Fibroblast of lung (primary cell): ENCODE results near the gene VPS41. TPM values are rescaled to one million over a fixed set of nuclear protein-coding genes. Genes with fewer than 3 reads are reported as not detected.
"Not testable (repeated sequence)": the region's sequence is repeated elsewhere in the genome, so short reads cannot be mapped to it uniquely, and the experiment has no call there.

Source experiments
- DNase-seq, 2 donors: peaks; one replicate each; pipeline versions ENCODE4 v3.0.0 to v3.0.0-alpha.2; 2010; ENCODE audit warnings: low read depth in 2 of 2
- H2AFZ ChIP-seq: 2 replicates; pipeline ENCODE4 v1.5.1; 2012; ENCODE audit warnings: low read length, control low read depth, inconsistent platforms
- H3K27ac ChIP-seq: 2 replicates; pipeline ENCODE4 v1.5.1; 2011; ENCODE audit warnings: low read length, control low read depth; ENCODE audit not compliant: insufficient read depth
- H3K27me3 ChIP-seq: 2 replicates; pipeline ENCODE4 v1.5.1; 2011; ENCODE audit warnings: mild to moderate bottlenecking, low read length; ENCODE audit not compliant: control insufficient read depth, insufficient read depth
- H3K36me3 ChIP-seq: 2 replicates; pipeline ENCODE4 v1.5.1; 2011; ENCODE audit warnings: low read length; ENCODE audit not compliant: control insufficient read depth, insufficient read depth
- H3K4me1 ChIP-seq: 2 replicates; pipeline ENCODE4 v1.5.1; 2011; ENCODE audit warnings: low read length; ENCODE audit not compliant: control insufficient read depth, insufficient read depth; ENCODE audit errors: extremely low read depth
- H3K4me2 ChIP-seq: 2 replicates; pipeline ENCODE4 v1.5.1; 2011; ENCODE audit warnings: low read length, control low read depth; ENCODE audit not compliant: insufficient read depth; ENCODE audit errors: extremely low read depth
- H3K4me3 ChIP-seq, 4 experiments: fragments of 200-600 bp in 1 of 4; sonication (generic) in 1 of 4; replicated peaks in 1 of 4; 2 replicates each; pipeline ENCODE4 v1.5.1; 2011 to 2016; ENCODE audit warnings: low read length in 4 of 4, low read depth in 3 of 4, mild to moderate bottlenecking in 3 of 4, control low read depth in 2 of 4, inconsistent platforms in 1 of 4, mixed read lengths in 1 of 4; ENCODE audit not compliant: insufficient read depth in 1 of 4; ENCODE audit errors: control extremely low read depth in 1 of 4
- H3K79me2 ChIP-seq: 2 replicates; pipeline ENCODE4 v1.5.1; 2012; ENCODE audit warnings: mild to moderate bottlenecking, low read length, inconsistent platforms; ENCODE audit not compliant: control insufficient read depth, insufficient read depth
- H3K9ac ChIP-seq: 2 replicates; pipeline ENCODE4 v1.5.1; 2011; ENCODE audit warnings: mild to moderate bottlenecking, low read length, control low read depth; ENCODE audit not compliant: insufficient read depth
- H3K9me3 ChIP-seq: 2 replicates; pipeline ENCODE4 v1.5.1; 2012; ENCODE audit warnings: low read depth, low read length; ENCODE audit not compliant: control insufficient read depth, insufficient read depth
- H4K20me1 ChIP-seq: 2 replicates; pipeline ENCODE4 v1.5.1; 2011; ENCODE audit warnings: low read length; ENCODE audit not compliant: control insufficient read depth, insufficient read depth; ENCODE audit errors: extremely low read depth
- EZH2 ChIP-seq: IDR thresholded peaks from 2 replicates; pipeline ENCODE4 v1.5.1; 2012; ENCODE audit warnings: low read length, control low read depth, mild to moderate bottlenecking; ENCODE audit errors: missing control alignments
- polyA plus RNA-seq, 2 donors: library from polyadenylated mRNA; depleted of rRNA in 1 of 2; stranded (reverse) in 1 of 2; unstranded in 1 of 2; fragments of >200 nt; gene quantifications; 2 replicates each; pipeline ENCODE4 v1.2.1, GENCODE V29; 2011 to 2012; ENCODE audit warnings: missing spikeins in 1 of 2
- total RNA-seq: library from RNA; depleted of rRNA; stranded (reverse); fragments of >200 nt; gene quantifications from 2 replicates; pipeline ENCODE4 v1.2.1, GENCODE V29; 2014
- TF ChIP-seq, protein P1 (sequence below), 2 donors: IDR thresholded peaks in 1 of 2; conservative IDR thresholded peaks in 1 of 2; 1 replicate in 1 of 2; 2 replicates in 1 of 2; pipeline ENCODE4 v1.5.1; 2011 to 2012; ENCODE audit warnings: low read length in 2 of 2, control low read depth in 1 of 2, inconsistent platforms in 1 of 2, low read depth in 1 of 2, mild to moderate bottlenecking in 1 of 2

Gene VPS41
- total and polyA plus RNA-seq, 2 donors (not counting 1 experiment from before 2014, with no cell fraction given), result 55.5 to 66.7 TPM

DNA sequence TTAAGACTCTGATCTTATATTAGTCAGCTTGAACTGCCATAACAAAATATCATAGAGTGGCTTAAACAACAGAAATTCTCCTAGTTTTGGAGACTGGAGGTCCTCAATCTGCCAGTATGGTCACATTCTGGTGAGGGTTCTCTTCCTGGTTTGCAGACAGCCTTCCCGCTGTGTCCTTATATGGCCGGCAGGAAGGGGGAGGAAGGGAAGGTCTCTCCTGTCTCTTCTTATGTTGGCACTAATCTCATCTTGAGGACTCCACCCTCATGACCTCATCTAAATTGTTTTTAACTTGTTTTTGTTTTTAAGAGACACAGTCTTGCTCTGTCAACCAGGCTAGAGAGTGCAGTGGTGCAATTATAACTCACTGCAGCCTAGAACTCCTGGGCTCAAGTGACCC is 53.1 kb downstream of the VPS41 start:
- Histone ChIP-seq H3K27ac (no peak overlapping the region), H3K27me3 (no peaks in the 10 kb centered on the region), H3K4me3 (no peak overlapping the region), H3K36me3 (no peaks in the 10 kb centered on the region), H4K20me1 (no peaks in the 10 kb centered on the region), H3K4me1 (peaks cover 2% of the 10 kb centered on the region), H3K79me2 (no peaks in the 10 kb centered on the region), H2AFZ (no peak overlapping the region), H3K9me3 (no peaks in the 10 kb centered on the region), H3K4me2 (no peak overlapping the region), H3K9ac (no peak overlapping the region)
- peak in 1 of 2 donors; percentile 20 for DNase-seq
- TF ChIP-seq, protein P1, sequence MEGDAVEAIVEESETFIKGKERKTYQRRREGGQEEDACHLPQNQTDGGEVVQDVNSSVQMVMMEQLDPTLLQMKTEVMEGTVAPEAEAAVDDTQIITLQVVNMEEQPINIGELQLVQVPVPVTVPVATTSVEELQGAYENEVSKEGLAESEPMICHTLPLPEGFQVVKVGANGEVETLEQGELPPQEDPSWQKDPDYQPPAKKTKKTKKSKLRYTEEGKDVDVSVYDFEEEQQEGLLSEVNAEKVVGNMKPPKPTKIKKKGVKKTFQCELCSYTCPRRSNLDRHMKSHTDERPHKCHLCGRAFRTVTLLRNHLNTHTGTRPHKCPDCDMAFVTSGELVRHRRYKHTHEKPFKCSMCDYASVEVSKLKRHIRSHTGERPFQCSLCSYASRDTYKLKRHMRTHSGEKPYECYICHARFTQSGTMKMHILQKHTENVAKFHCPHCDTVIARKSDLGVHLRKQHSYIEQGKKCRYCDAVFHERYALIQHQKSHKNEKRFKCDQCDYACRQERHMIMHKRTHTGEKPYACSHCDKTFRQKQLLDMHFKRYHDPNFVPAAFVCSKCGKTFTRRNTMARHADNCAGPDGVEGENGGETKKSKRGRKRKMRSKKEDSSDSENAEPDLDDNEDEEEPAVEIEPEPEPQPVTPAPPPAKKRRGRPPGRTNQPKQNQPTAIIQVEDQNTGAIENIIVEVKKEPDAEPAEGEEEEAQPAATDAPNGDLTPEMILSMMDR (conservative IDR thresholded peaks at IDR 0.05 in 1 of 2, IDR thresholded peaks at IDR 0.05 in 1 of 2; ENCODE audit: low read depth in 1 of 2, low read length in 2 of 2), result no peak
- TF ChIP-seq EZH2, result no peak

DNA sequence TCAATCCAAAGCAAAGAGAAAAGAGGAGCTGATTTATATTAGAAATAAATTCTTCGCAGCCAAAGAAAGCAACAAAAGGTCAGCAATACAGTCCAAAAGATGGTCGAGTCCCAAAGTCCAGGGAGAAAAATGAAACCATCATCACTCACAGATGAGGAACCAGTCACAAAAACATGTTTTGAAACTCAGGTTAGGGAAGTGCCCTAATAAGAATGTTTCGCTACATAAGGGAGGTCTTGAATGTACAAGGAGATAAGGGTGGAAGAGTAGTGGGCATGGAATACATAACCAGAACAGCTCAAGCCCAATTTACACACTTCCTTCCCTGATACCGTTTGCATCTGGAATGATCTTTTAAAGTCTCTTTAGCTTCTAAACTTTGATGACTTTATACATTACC is 53.6 kb downstream of the VPS41 start:
- no peak for DNase-seq
- Histone ChIP-seq H3K27me3 (no peaks in the 10 kb centered on the region), H3K27ac (no peak overlapping the region), H3K4me2 (no peak overlapping the region), H3K9me3 (no peaks in the 10 kb centered on the region), H2AFZ (no peak overlapping the region), H3K9ac (no peak overlapping the region), H3K4me1 (peaks cover 2% of the 10 kb centered on the region), H3K4me3 (no peak overlapping the region), H3K36me3 (no peaks in the 10 kb centered on the region), H4K20me1 (no peaks in the 10 kb centered on the region), H3K79me2 (no peaks in the 10 kb centered on the region)
- TF ChIP-seq, protein P1 (conservative IDR thresholded peaks at IDR 0.05 in 1 of 2, IDR thresholded peaks at IDR 0.05 in 1 of 2; ENCODE audit: low read depth in 1 of 2, low read length in 2 of 2), result no peak
- no peak for TF ChIP-seq EZH2

DNA sequence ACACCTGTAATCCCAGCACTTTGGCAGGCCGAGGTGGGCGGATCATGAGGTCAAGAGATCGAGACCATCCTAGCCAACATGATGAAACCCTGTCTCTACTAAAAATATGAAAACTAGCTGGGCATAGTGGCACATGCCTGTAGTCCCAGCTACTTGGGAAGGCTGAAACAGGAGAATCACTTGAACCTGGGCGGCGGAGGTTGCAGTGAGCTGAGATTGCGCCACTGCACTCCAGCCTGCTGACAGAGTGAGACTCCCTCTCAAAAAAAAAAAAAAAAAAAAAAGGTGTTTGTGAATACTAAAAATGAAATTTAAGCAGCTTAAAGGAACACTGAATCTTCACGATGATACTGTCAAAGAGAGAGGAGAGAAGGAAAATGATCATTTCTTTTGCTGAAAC is 54.0 kb downstream of the VPS41 start:
- not testable (repeated sequence) for H3K36me3 ChIP-seq, H3K27ac ChIP-seq, H3K4me1 ChIP-seq, H3K4me2 ChIP-seq, H3K4me3 ChIP-seq, H3K9ac ChIP-seq, H3K27me3 ChIP-seq, H4K20me1 ChIP-seq, H2AFZ ChIP-seq, H3K79me2 ChIP-seq, H3K9me3 ChIP-seq, DNase-seq
